Stimulated activated CD4-positive, alpha-beta T cell treated with anti-CD3 and anti-CD28 coated beads, Interleukin-4, amount 100 ng/mL, for 48 hours (primary cell): ENCODE measurements around the gene ZKSCAN5.
"Not testable (repeated sequence)": the region's sequence is repeated elsewhere in the genome, so short reads cannot be mapped to it uniquely, and the experiment has no call there.

ENCODE experiments used
- DNase-seq, 2 donors: peaks; one replicate each; pipeline ENCODE4 v3.0.0-alpha.2; 2020; ENCODE audit warnings: low read depth in 2 of 2

ZKSCAN5 gene

DNA sequence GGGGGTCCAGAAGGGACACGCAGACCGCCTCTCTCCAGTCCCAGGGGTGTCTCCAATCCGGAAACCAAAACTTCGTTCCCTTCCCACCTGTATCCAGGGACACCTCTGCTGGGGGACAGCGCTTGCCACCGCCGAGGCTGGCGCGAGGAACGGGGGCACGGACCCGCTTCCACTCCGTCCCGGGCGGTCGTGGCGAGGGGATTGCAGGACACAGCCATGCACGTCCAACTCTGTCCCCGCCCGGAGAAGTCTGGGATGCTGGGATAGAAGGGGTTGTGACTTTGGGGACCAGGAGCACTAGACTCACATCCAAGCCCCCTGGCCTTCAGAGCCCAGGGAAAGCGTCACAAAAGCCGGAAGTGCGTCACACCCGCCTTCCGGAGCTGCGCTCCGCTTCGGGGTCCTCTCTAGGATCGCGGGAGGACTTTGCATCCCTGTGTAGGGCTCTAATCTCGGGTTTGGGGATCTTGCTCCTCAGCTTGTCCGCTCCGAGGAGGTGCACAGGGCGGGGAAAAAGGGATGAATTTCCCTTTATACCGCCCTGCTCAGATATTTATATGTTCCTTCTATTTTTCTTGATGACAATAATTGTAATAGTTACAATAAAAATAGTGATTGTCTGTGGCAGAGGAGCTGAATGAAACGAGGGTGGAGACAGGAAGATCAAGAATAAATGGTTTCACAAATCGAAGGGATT lies 47.5 kb downstream of the ZKSCAN5 start, which contains the start of gene FAM200A:
Gene FAM200A (minus strand): TSS at position 348 of the 697 bp plus-strand sequence. CDS start 3,707 bp downstream, outside the sequence.
- DNase-seq, result peak; percentile 71 to 80

DNA sequence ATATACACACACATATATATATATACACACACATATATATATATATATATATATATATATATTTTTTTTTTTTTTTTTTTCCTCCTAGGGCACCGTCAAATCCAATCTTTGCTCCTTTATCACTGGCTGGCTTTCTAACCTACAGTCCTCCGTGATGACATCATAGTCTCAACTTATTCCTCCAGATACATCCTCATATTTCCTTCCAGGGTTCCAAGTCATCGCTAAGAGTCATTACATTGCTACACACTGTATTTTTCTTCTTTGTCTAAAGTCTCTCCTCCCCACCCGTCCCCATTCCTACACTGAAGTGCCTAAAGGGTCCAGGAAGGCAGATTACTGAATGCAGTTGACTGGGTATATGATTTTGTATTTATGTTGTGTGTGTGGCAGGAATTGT lies 48.6 kb downstream of the ZKSCAN5 start:
- DNase-seq, result no peak

DNA sequence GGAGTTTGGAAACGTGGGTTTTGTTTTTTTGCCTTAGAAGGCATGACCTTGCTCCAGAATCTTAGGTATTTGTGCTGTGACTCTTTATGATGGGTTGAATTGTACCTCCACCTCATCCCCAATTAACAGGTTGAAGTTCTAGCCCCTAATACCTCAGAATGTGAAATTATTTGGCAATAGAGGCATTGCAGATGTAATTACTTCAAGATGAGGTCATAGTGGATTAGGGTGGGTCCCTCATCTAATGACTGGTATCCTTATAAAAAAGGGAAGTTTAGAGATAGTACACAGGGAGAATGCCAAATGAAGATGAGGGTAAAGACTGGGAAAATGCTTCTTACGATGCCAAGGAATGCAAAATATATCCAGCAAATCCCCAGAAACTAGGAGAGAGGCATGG lies 50.5 kb downstream of the ZKSCAN5 start:
- DNase-seq, result no peak

DNA sequence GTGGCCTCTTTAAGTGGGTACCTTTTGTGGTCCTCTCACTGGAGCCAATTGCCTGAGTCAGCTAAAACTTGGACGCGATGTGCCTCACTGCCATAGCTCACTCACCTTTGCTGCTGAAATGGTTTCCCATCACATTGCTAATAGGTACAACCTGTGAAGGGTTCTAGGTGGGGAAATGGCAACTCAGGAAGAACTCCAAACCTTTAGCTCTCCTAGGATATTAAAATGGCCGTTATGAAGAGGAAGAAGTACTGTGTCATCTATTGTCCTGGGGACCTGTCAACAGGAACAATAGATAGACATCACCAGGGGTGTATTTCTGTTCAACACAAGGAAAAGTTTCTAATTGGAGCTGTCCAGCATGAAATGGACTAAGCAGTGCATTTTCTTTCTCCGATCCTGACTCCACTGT lies 52.7 kb downstream of the ZKSCAN5 start:
- DNase-seq, result no peak

DNA sequence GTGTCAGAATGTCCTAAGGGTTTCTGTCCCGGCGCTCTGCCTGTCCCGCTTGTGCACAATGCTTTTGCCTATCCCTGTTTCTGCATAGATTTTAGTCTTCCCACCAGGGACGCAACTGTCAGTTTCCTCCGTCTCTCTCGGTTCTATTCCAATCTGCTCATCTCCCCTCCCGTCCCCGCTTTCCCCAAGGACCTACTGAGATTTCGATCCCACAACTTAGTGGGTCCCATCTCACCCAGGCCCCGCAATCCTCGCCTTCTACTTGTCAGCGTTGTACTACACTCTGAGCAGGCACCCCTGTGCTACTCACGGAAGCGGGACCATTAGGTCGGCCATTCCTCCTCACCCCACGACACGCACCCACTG lies 53.5 kb downstream of the ZKSCAN5 start:
- DNase-seq, result no peak

DNA sequence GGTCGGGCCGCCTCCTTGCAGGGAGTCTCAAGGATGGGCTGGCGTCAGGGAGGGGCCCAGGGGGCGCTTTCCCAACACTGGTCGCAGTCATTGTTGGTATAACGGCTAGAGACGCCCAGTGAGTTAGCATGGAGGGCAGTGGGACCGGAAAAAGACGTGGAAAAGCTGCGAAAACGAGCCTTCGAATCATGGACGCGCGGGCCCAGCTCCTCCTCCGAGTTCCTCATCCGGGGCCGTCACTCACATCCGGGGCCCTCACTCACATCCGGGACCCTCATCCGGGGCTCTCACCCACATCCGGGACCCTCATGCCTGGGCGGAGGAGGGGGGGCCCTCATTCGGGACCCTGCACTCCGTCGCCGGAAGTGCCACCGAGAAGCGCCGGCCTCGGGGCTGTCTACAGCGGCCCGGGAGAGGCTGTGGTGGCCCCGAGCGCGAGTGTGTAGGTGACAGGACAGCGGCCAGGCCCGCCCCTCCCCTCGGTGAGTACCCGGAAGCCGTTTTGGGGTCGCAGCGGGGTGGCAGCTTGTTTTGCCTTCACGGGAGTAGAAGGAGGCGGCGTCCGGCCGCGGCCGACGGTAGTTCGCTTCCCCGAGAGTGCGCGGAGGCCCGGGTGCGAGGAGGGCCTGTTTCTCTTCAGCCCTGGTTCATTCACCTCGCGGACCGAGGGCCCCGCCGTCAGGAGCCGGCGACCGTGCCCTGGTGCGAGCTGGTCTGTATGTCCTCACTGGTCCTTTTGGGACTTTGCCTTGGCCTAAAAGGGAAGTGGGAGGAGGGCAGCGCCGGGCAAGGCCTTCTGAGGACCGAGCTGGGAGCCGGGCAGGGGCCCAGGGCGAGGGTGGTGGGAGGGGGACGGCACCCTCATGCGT lies 54.1 kb downstream of the ZKSCAN5 start, which contains the start of gene ZNF655:
Gene ZNF655 (plus strand): TSS at position 337 of the 869 bp plus-strand sequence. CDS start 1,918 bp downstream, outside the sequence.
- peak; percentile 79 to 80 for DNase-seq

DNA sequence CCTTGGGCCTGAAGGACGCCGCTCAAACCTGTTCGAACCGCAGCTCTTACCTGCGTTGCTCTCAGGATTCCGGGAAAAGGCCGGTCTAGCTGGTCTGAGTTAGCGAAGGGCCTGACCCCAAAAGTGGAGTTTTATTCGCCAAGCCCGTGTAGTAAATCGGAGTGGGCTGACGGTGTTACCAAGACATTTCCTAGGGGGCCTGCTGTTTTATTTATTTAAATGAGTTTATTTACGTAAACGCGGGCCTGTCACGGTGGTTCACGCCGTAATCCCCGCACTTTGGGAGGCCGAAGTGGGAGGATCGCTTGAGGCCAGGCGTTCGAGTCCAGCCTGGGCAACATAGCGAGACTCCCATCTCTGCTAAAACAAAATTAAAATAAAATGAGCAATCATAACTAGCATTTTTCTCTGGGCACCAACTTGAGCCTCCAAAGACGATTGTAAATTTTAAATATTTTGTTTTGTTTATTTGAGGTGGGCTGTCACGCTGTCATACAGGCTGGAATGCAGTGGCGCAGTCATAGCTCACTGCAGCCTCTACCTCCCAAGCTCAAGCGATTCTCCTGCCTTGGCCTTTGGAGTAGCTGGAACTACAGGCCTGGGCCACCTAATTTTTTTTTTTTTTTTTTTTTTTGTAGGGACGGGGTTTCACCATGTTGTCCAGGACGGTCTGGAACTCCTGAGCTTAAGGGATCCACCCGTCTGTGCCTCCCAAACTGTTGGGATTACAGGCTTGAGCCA lies 54.9 kb downstream of the ZKSCAN5 start:
- no peak for DNase-seq

DNA sequence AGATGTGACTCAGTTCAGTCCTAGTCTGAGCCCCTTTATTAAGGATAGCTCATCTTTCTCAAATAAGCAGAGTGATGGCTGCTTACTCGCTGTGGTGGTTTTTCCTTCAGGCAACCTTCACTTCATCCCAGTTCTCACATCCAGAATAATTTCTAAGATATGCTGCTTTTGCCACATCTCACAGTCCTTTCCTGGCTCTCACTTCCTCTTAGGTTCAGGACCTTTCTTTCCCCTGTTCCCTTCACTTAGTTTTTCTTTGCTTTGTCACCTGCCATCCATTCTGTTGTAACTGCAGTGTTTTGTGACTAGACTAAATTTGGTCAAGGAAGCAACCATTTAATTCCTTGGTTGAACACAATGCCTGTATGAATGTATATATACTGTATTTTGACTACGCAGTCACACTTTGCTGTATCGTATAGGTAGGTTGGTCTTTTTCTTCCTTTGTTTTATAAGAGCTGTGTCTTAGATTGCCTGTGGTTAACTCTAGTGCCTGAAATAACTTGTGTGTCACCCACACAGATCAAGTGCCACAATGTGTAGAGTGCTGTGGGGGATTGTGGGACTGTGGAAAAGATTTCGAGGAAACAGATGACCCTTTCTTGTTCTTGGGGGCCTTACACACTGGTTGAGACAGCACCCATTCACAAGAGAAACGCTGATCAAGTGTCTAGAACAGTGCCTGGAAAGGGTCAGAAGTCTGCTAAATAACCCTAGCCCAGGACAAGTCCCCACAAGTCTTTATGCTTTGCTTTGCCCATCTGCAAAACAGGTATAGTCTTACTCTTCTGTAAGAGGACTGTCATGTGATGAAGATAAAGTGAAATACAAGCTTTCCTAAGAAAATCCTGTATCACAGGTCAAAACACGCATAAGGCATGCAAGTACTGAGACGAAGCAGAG lies 56.6 kb downstream of the ZKSCAN5 start:
- DNase-seq, result no peak

DNA sequence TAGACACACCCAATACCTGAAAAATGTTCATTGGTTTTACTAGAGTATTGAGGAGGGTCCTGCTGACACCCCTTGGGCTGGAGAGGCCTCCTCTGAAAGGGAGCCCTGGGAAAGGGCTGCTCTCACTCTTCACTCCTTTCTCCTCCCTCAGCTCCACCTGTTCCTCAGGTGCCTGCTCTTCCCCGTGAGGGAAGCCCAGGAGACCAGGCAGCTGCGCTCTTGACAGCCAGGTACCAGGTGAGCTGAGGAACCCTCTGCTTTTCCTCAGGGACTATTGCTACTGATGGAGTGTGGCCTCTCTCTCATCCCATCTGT lies 57.2 kb downstream of the ZKSCAN5 start:
- DNase-seq, result no peak

DNA sequence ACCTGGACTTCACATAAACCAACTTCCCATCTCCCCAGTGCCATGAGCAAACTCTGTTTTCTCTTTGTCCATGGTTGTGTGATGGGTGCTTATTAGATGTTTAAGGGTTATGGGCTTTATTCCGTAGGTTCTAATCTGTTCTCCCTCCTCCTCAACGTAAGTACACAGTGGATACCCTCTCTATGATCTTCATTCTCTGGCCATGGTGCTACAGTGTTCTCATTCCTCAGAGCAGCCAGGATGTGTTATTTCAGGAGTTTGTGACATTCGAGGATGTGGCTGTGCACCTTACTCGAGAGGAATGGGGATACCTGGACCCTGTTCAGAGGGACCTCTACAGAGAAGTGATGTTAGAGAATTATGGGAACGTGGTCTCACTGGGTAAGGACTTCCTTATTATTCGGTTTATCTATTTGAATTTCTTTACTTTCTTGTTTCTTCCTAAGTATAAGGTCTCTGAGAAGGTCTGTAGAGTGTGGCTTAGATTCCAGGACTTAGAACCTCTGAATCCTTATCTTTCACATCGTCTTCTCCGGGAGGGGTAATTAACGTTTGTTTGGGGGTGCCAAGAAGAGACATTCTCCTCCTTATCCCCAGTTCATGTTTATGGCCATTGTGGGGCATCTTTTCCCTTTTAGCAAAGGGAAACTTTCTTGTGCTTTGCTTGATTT lies 57.8 kb downstream of the ZKSCAN5 start:
- DNase-seq, result no peak

DNA sequence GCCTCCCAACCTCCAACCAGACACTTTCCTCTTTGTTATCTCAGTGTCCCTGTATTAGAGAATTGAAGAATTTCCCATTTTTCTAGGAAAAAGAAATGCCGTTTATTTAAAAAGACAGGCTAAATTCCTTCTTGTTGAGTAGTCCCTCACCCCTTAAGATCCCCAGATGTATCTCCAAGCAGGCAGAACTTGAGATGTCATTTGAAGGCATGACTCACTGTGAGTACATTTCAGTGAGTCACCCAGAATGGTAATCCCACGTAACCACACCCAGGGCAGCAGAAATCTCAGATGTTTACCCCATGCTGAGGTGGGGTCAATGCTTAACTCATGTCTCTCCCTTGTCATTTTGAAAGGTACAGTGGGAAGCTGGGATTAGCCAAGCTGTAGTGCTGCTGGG lies 58.4 kb downstream of the ZKSCAN5 start:
- DNase-seq, result peak; percentile 15 to 38

DNA sequence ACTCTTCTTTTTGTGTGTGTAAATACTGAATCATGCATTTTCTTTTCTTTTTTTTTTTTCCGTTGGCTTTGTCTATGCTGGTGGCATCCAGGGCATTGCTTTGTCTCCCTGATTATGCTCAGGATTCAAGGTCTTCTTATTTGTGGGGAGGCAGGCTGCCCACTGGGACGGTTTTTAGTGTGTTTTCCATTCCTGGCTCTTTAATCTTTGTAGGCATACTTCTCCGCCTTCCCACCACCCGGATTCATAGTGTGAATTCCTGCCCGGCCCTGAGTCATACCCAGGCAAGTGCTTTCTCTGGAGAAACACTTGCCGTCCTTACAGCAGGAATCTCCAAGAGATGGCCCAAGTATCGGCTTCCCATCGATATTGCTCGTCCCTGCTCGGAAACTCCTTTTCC lies 59.2 kb downstream of the ZKSCAN5 start:
- DNase-seq, result no peak

DNA sequence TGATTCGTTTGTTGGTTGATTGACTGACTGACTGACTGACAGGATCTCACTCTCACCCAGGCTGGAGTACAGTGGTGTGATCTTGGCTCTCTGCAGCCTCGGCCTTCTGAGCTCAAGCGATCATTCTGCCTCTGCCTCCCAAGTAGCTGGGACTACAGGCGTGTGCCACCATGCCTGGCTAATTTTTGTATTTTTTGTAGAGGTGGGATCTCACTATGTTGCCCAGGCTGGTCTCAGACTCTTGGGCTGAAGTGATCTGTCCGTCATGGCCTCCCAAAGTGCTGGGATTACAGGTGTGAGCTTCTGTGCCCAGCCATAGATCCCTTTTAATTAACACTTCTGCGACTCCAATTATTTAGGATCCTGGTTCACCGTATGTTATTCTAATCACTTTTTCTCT lies 64.3 kb downstream of the ZKSCAN5 start:
- DNase-seq, result not testable (repeated sequence)

DNA sequence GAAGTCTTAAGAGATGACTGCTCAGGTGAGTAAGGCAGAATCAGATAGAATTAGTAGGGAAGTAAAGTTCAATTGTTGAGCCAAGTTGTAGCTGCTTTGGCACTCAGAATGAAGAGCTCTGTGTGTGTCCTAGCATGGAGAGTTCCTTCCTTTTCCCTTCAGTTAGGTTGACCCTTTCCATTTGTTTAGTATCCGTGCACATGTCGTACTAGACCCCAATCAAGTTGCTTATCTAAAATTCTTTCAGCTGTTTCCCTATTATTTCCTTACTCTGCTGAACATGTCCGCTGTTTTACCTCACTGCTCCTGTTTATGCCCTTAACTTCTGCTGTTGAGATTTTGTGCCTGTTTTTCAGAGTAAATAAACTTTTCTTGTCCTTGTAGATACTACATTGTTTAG lies 67.3 kb downstream of the ZKSCAN5 start:
- DNase-seq, result no peak

DNA sequence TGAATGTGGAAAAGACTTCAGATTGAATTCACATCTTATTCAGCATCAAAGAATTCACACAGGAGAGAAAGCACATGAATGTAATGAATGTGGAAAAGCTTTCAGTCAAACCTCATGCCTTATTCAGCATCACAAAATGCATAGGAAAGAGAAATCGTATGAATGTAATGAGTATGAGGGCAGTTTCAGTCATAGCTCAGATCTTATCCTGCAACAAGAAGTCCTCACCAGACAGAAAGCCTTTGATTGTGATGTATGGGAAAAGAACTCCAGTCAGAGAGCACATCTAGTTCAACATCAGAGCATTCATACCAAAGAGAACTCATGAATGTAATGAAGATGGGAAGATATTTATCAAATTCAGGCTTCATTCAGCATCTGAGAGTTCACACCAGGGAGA lies 68.8 kb downstream of the ZKSCAN5 start:
- no peak for DNase-seq

DNA sequence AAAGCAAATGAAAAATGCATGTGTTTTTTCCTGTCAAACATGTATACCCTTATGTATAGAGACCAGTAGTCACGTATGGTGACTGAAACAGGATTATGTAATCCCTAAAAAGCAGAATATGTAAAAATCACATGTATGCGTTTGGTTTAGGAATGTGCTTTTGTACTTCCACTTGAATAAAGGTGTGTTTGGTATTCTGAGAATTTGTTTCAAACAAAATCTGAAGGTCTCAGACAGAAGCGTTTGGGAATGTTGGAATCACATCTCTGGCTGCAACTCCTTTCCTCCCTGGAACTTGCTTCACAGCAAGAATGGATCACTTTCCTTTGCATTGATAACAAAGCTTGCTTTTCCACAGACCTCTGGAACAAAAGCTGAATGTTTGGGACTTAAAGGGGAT lies 71.8 kb downstream of the ZKSCAN5 start:
- no peak for DNase-seq

DNA sequence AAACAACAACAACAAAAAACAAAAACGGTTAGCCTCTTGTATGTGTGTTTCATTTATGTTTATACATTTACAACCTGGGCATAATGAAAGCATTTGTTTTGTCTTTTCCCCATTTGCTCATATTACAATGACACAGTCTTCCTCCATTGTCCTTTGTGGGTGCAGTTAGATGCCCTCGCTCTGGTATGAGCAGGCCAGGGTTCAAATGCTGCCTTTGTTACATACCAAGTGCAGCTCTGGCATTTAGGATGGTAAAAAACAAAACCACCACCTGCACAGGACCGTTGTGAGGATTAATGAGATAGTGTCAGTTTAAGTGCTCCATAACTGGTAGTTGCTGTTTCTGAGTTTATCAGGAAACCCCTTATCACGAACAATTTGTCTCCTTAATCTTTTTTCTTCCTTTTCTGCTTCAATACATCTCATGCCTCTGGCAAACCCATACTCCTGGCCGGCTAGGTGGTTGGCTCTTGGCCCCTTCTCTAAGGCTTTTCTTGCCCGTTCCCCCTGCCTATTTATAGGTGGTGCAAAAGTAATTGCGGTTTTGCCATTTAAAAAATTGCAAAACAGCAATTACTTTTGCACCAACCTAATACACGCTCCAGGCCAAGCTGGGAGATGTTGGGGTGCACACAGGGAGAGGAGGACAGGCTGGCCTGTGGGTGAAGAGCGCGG lies 75.0 kb downstream of the ZKSCAN5 start:
- no peak for DNase-seq

DNA sequence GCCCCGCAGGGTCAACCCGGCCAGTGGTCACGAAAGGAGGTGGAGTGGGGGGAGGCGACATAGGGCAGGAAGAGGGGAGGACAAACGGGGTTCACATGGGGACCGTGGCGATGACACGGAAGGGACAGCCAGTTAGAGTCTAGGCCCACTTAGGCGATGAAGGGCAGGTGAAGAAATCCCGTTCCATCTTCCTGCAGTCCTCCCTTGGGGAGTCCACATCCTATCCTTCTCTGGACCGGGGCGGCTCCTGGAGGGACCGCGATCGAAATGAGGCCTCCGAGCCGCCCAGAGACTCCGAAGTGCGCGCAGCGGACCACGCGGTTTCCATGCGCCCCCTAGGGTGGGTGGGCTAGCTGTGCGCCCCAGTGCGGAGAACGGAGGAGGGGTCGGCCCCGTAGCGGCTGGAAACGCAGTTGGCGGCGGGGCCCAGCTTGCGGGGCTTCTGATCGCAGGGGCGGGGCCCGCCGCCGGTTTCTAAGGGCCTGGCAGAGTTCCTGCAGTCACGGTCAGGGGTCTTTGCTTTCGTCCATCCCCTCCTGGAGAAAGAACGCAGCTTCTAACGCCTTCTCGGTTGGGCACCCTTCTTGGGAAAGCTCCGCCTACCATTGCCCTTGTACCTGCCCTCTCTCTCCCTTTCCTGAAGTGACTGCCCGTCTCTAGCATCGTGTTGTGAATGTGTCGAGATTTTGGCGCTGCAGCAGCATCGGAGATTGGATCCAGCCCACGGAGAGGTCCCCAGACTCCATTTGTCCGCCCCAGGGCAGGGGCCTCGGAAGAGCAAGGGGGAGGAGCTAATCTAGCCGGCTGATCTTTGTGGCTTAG lies 75.7 kb downstream of the ZKSCAN5 start:
- peak; percentile 26 to 32 for DNase-seq

DNA sequence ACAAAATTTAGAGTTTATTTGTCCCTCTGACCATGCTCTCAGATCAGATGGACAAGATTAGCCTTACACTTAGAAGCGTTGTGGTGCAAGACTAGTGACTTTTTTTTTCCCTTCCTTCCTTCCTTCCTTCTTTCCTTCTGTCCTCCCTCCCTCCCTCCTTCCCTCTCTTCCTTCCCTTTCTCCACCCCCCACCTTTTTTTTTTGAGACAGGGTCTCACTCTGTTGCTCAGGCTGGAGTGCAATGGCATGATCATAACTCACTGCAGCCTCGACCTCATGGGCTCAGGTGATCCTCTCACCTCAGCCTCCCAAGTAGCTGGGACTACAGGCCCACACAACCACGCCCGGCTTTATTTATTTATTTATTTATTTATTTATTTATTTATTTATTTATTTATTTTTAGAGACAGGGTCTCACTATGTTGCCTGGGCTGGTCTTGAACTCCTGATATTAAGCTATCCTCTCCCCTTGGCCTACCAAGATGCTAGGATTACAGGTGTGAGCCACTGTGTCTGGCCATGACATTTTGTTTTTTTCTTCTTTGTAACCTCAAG lies 76.4 kb downstream of the ZKSCAN5 start:
- DNase-seq, result not testable (repeated sequence)
